ENCODE data around the gene NRG2.

NRG2 gene

GRCh38 chr5:139946440-139946839, 96.7 kb downstream of the NRG2 start (continued):
- TF ChIP-seq ZC3H10 (CRISPR knock-in tag; IDR thresholded peaks at IDR 0.05) (no peak), ESRRG (CRISPR knock-in tag; IDR thresholded peaks at IDR 0.05) (no peak), CSDC2 (CRISPR knock-in tag; IDR thresholded peaks at IDR 0.05) (no peak), BACH2 (CRISPR knock-in tag; IDR thresholded peaks at IDR 0.05; ENCODE audit: borderline replicate concordance) (no peak), ISL1 (CRISPR knock-in tag; IDR thresholded peaks at IDR 0.05) (no peak), ZFP30 (CRISPR knock-in tag; IDR thresholded peaks at IDR 0.05) (no peak)

- no peak for ATAC-seq
These were observed 97.1 kb downstream of the NRG2 start for GRCh38 chr5:139946006-139946405.

DNA sequence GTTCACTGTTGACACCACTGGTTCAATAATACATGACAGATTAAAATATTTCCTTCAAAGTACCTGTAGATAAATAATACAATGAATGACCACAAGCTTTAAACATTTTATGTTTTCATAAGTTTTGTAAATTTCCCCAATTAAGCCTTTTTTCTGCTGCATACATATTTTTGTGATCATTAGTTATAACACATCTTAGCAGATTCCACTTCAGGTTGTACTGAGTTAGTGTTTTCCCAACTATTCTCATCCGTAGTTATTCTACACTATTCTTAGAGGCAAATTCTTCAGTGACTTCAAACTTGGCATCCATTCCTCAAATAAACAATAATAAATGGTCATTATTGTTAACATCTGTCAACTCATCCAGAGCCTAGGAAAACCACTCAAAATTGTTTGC, 100.9 kb downstream of the NRG2 start:
- ATAC-seq, result no peak
- TF ChIP-seq ARNTL (CRISPR knock-in tag; IDR thresholded peaks at IDR 0.05; ENCODE audit: borderline replicate concordance, low read depth) (no peak), SNAI2 (CRISPR knock-in tag; IDR thresholded peaks at IDR 0.05) (no peak), TCF4 (CRISPR knock-in tag; IDR thresholded peaks at IDR 0.05; ENCODE audit: borderline replicate concordance) (no peak), RARB (CRISPR knock-in tag; IDR thresholded peaks at IDR 0.05) (no peak), TOX (CRISPR knock-in tag; IDR thresholded peaks at IDR 0.05; ENCODE audit: borderline replicate concordance) (no peak), ISL1 (CRISPR knock-in tag; IDR thresholded peaks at IDR 0.05) (no peak), ZFP30 (CRISPR knock-in tag; IDR thresholded peaks at IDR 0.05) (no peak), BACH2 (CRISPR knock-in tag; IDR thresholded peaks at IDR 0.05; ENCODE audit: borderline replicate concordance) (no peak), ZNF70 (CRISPR knock-in tag; IDR thresholded peaks at IDR 0.05) (no peak)
- TF ChIP-seq, protein P1, sequence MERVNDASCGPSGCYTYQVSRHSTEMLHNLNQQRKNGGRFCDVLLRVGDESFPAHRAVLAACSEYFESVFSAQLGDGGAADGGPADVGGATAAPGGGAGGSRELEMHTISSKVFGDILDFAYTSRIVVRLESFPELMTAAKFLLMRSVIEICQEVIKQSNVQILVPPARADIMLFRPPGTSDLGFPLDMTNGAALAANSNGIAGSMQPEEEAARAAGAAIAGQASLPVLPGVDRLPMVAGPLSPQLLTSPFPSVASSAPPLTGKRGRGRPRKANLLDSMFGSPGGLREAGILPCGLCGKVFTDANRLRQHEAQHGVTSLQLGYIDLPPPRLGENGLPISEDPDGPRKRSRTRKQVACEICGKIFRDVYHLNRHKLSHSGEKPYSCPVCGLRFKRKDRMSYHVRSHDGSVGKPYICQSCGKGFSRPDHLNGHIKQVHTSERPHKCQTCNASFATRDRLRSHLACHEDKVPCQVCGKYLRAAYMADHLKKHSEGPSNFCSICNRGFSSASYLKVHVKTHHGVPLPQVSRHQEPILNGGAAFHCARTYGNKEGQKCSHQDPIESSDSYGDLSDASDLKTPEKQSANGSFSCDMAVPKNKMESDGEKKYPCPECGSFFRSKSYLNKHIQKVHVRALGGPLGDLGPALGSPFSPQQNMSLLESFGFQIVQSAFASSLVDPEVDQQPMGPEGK (CRISPR knock-in tag; IDR thresholded peaks at IDR 0.05; ENCODE audit: borderline replicate concordance), result no peak

More at GRCh38 chr5:139946006-139946405, 97.1 kb downstream of the NRG2 start:
- no peak for TF ChIP-seq PPARA (CRISPR knock-in tag; IDR thresholded peaks at IDR 0.05; ENCODE audit: borderline replicate concordance)
- TF ChIP-seq, protein P2, sequence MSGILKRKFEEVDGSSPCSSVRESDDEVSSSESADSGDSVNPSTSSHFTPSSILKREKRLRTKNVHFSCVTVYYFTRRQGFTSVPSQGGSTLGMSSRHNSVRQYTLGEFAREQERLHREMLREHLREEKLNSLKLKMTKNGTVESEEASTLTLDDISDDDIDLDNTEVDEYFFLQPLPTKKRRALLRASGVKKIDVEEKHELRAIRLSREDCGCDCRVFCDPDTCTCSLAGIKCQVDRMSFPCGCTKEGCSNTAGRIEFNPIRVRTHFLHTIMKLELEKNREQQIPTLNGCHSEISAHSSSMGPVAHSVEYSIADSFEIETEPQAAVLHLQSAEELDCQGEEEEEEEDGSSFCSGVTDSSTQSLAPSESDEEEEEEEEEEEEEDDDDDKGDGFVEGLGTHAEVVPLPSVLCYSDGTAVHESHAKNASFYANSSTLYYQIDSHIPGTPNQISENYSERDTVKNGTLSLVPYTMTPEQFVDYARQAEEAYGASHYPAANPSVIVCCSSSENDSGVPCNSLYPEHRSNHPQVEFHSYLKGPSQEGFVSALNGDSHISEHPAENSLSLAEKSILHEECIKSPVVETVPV (CRISPR knock-in tag; IDR thresholded peaks at IDR 0.05), result no peak
- TF ChIP-seq CSDC2 (CRISPR knock-in tag; IDR thresholded peaks at IDR 0.05), result no peak
- no peak for TF ChIP-seq TCF4 (CRISPR knock-in tag; IDR thresholded peaks at IDR 0.05; ENCODE audit: borderline replicate concordance)
- no peak for TF ChIP-seq ISL1 (CRISPR knock-in tag; IDR thresholded peaks at IDR 0.05)
- TF ChIP-seq RARB (CRISPR knock-in tag; IDR thresholded peaks at IDR 0.05), result no peak
- TF ChIP-seq CREB5 (CRISPR knock-in tag; IDR thresholded peaks at IDR 0.05; ENCODE audit: low read depth), result no peak
- no peak for TF ChIP-seq ARNTL (CRISPR knock-in tag; IDR thresholded peaks at IDR 0.05; ENCODE audit: borderline replicate concordance, low read depth)
- TF ChIP-seq ZFP30 (CRISPR knock-in tag; IDR thresholded peaks at IDR 0.05), result no peak
- no peak for TF ChIP-seq ZNF565 (CRISPR knock-in tag; conservative IDR thresholded peaks at IDR 0.05; ENCODE audit: low read depth)
- TF ChIP-seq OSR1 (CRISPR knock-in tag; IDR thresholded peaks at IDR 0.05), result no peak

GRCh38 chr5:139930406-139930805, 112.7 kb downstream of the NRG2 start:
- no peak for TF ChIP-seq ZFP3 (CRISPR knock-in tag; IDR thresholded peaks at IDR 0.05)
- TF ChIP-seq SNAI2 (CRISPR knock-in tag; IDR thresholded peaks at IDR 0.05), result no peak
- no peak for TF ChIP-seq TOX (CRISPR knock-in tag; IDR thresholded peaks at IDR 0.05; ENCODE audit: borderline replicate concordance)
- TF ChIP-seq, protein P1 (CRISPR knock-in tag; IDR thresholded peaks at IDR 0.05; ENCODE audit: borderline replicate concordance), result no peak
- TF ChIP-seq CREB5 (CRISPR knock-in tag; IDR thresholded peaks at IDR 0.05; ENCODE audit: low read depth), result no peak
- TF ChIP-seq ZNF565 (CRISPR knock-in tag; conservative IDR thresholded peaks at IDR 0.05; ENCODE audit: low read depth), result no peak
- no peak for TF ChIP-seq BACH2 (CRISPR knock-in tag; IDR thresholded peaks at IDR 0.05; ENCODE audit: borderline replicate concordance)
- no peak for TF ChIP-seq GLIS3 (CRISPR knock-in tag; IDR thresholded peaks at IDR 0.05)
- no peak for ATAC-seq
